Osteoblast (primary cell): ENCODE measurements around the gene FKBP11. TPM values are rescaled to one million over a fixed set of nuclear protein-coding genes. Genes with fewer than 3 reads are reported as not detected.

Experiments used
- DNase-seq: peaks from one replicate; pipeline ENCODE4 v3.0.0; 2011; ENCODE audit warnings: low spot score, mixed read lengths; ENCODE audit not compliant: insufficient read length; ENCODE audit errors: missing footprints
- H2AFZ ChIP-seq: 2 replicates; pipeline ENCODE4 v1.6.0; 2011; ENCODE audit warnings: mild to moderate bottlenecking, low read length
- H3K27ac ChIP-seq: 2 replicates; pipeline ENCODE4 v1.5.1; 2011; ENCODE audit warnings: mild to moderate bottlenecking, low read depth, low read length, moderate library complexity
- H3K27me3 ChIP-seq: 2 replicates; pipeline ENCODE4 v1.6.0; 2012; ENCODE audit warnings: mild to moderate bottlenecking, control low read depth, inconsistent platforms, low read length, moderate library complexity; ENCODE audit not compliant: insufficient read depth
- H3K36me3 ChIP-seq: 2 replicates; pipeline ENCODE4 v1.5.1; 2011; ENCODE audit warnings: mild to moderate bottlenecking, low read length, control low read depth, moderate library complexity; ENCODE audit not compliant: insufficient read depth
- H3K4me1 ChIP-seq: 2 replicates; pipeline ENCODE4 v1.5.1; 2011; ENCODE audit warnings: mild to moderate bottlenecking, low read length, control low read depth, moderate library complexity; ENCODE audit not compliant: insufficient read depth
- H3K4me2 ChIP-seq: 2 replicates; pipeline ENCODE4 v1.6.0; 2011; ENCODE audit warnings: mild to moderate bottlenecking, low read length; ENCODE audit not compliant: insufficient read depth
- H3K4me3 ChIP-seq: fragments of 200-600 bp; sonication (generic); 3 replicates; pipeline ENCODE4 v1.5.1; 2012; ENCODE audit warnings: mild to moderate bottlenecking, low read length, inconsistent platforms; ENCODE audit not compliant: insufficient read depth
- H3K79me2 ChIP-seq: 2 replicates; pipeline ENCODE4 v1.6.0; 2012; ENCODE audit warnings: mild to moderate bottlenecking, low read length, control low read depth, inconsistent platforms; ENCODE audit not compliant: insufficient read depth
- H3K9me3 ChIP-seq: 2 replicates; pipeline ENCODE4 v1.5.1; 2011; ENCODE audit warnings: low read depth, low read length, control low read depth
- H4K20me1 ChIP-seq: 2 replicates; pipeline ENCODE4 v1.6.0; 2012; ENCODE audit warnings: mild to moderate bottlenecking, low read length, control low read depth; ENCODE audit not compliant: insufficient read depth
- CTCF ChIP-seq: IDR thresholded peaks from 2 replicates; pipeline ENCODE4 v1.5.1; 2011; ENCODE audit warnings: mild to moderate bottlenecking, low read depth, low read length, moderate library complexity; ENCODE audit errors: extremely low read depth
- total RNA-seq: library from RNA; depleted of rRNA; stranded (reverse); fragments of >200 nt; gene quantifications from 2 replicates; pipeline ENCODE4 v1.2.3, GENCODE V29; 2012

The FKBP11 gene
- total RNA-seq, 1 donor = 31.8 TPM

GRCh38 chr12:48933664-48934311, 8.5 kb upstream of the FKBP11 start:
- H3K27ac ChIP-seq = no peak overlapping the region
- H4K20me1 ChIP-seq = peaks cover 36% of the 10 kb centered on the region
- no peaks in the 10 kb centered on the region for H3K4me1 ChIP-seq
- H3K4me3 ChIP-seq = no peak overlapping the region
- DNase-seq = no peak
- H2AFZ ChIP-seq = no peak overlapping the region
- H3K27me3 ChIP-seq = no peaks in the 10 kb centered on the region
- TF ChIP-seq CTCF = no peak
- H3K4me2 ChIP-seq = no peak overlapping the region
- H3K36me3 ChIP-seq = peaks cover 68% of the 10 kb centered on the region
- peaks cover 27% of the 10 kb centered on the region for H3K79me2 ChIP-seq
- no peaks in the 10 kb centered on the region for H3K9me3 ChIP-seq

GRCh38 chr12:48932878-48933277, 7.6 kb upstream of the FKBP11 start:
- Histone ChIP-seq H2AFZ (no peak overlapping the region), H4K20me1 (peaks cover 36% of the 10 kb centered on the region), H3K36me3 (peaks cover 66% of the 10 kb centered on the region), H3K9me3 (no peaks in the 10 kb centered on the region), H3K27me3 (no peaks in the 10 kb centered on the region), H3K4me1 (no peaks in the 10 kb centered on the region), H3K4me2 (no peak overlapping the region), H3K79me2 (peaks cover 22% of the 10 kb centered on the region), H3K27ac (no peak overlapping the region), H3K4me3 (no peak overlapping the region)
- TF ChIP-seq CTCF = no peak
- peak; percentile 49 for DNase-seq

- H3K9me3 ChIP-seq = no peaks in the 10 kb centered on the region
- H4K20me1 ChIP-seq = peaks cover 13% of the 10 kb centered on the region
- peaks cover 17% of the 10 kb centered on the region for H3K79me2 ChIP-seq
- peaks cover 51% of the 10 kb centered on the region for H3K36me3 ChIP-seq
- no peak overlapping the region for H3K27ac ChIP-seq
- H3K4me2 ChIP-seq = no peak overlapping the region
- no peak for DNase-seq
- H3K27me3 ChIP-seq = no peaks in the 10 kb centered on the region
- no peak overlapping the region for H2AFZ ChIP-seq
- no peak for TF ChIP-seq CTCF
- peaks cover 5% of the 10 kb centered on the region for H3K4me1 ChIP-seq
- H3K4me3 ChIP-seq = no peak overlapping the region
Observed at GRCh38 chr12:48930475-48930874, 5.2 kb upstream of the FKBP11 start.

GRCh38 chr12:48929551-48929950, 4.3 kb upstream of the FKBP11 start:
- Histone ChIP-seq H4K20me1 (peaks cover 13% of the 10 kb centered on the region), H3K4me3 (no peak overlapping the region), H3K79me2 (peaks cover 19% of the 10 kb centered on the region), H3K36me3 (peaks cover 44% of the 10 kb centered on the region), H3K27ac (no peak overlapping the region), H3K27me3 (no peaks in the 10 kb centered on the region), H3K9me3 (no peaks in the 10 kb centered on the region), H2AFZ (no peak overlapping the region), H3K4me2 (no peak overlapping the region), H3K4me1 (peaks cover 6% of the 10 kb centered on the region)
- no peak for DNase-seq
- TF ChIP-seq CTCF = no peak
